ENCODE measurements around the gene TMSB15B. TPM values are rescaled to one million over a fixed set of nuclear protein-coding genes. Genes with fewer than 3 reads are reported as not detected.
A peak's percentile ranks its signal among the peaks of the same experiment; 100 is the strongest.
"Not testable (repeated sequence)": the region's sequence is repeated elsewhere in the genome, so short reads cannot be mapped to it uniquely, and the experiment has no call there.

The TMSB15B gene
- 1 to 10 TPM in 3 of 4 donors, under 1 TPM in 1; 0.19 to 6.3 (median 1.3) TPM for total RNA-seq

DNA sequence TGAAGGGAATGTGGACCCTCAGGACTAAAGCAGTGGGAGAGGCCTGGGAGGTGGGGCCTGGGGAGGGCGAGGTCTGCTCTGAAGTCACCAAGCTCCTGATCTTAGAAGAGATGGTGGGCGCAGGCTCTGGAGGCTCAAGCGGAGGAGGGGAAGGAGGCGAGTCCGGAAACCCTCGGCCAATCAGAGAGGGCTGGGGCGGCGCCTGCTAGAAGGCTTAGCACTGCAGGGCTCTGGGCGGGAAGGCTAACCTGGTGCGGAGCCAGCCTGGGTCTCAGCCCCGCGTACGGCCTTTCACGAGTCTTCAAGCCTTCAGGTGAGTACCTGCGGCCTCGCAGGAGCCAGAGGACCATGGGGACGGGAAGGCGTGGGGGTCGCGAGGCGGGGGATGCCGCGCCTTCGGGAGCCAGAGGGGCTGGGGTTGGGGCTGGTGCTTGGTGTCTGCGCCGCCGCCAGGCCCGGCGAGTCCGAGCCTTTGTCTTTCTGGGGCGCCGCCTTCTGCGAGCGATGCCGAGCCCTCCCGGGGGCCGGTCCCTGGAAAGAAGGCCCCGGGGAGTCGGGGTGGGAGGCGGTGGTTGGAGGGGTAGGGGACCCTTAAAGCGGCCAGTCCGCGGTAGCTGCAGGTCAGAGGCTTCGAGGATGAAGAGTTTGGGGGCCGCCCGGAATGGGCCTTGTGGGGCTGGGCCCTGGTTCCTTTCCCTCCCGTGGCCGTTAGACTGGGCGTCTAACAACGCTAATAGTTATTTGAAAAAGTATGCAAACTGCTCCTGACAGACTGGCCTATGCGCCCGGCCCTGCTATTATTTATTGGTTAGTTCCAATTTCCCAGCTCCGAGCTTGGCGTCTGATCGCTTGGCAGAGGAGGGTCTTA is at the start of gene TMSB15B:
Gene TMSB15B, plus strand, starts transcription at position 217 of the 868 bp plus-strand sequence.
- H3K4me3 ChIP-seq, H3K36me3 ChIP-seq, H3K27me3 ChIP-seq, H3K4me1 ChIP-seq, H3K27ac ChIP-seq, H3K9me3 ChIP-seq: not testable (repeated sequence)
- ATAC-seq: peak; percentile 92
- WGBS, 2 donors (ENCODE audit: low coverage in 1 of 2): no CpG with 5 or more reads among the region's 55 CpGs

- Histone ChIP-seq H3K9me3 (no peaks in the 10 kb centered on the region), H3K4me1 (peaks cover 0 to 4% (median 0%) of the 10 kb centered on the region in 3 donors), H3K27me3 (no peaks in the 10 kb centered on the region), H3K36me3 (no peaks in the 10 kb centered on the region), H3K4me3 (no peak overlapping the region), H3K27ac (no peak overlapping the region)
- TF ChIP-seq EP300 (IDR thresholded peaks at IDR 0.05) (no peak), POLR2AphosphoS5 (IDR thresholded peaks at IDR 0.05) (no peak), POLR2A (IDR thresholded peaks at IDR 0.05) (no peak), CTCF (IDR thresholded peaks at IDR 0.05) (no peak)
- 52 to 72% methylated on average over 3 to 6 of the region's 10 CpGs for WGBS, 2 donors (ENCODE audit: low coverage in 1 of 2)
- no peak for ATAC-seq
These were observed 48.9 kb upstream of the TMSB15B start for GRCh38 chrX:103913356-103914020.

GRCh38 chrX:103918050-103918449 is 44.4 kb upstream of the TMSB15B start:
- Histone ChIP-seq H3K4me3 (peak overlapping the region; percentile 61 to 64), H3K27ac (peak overlapping the region; percentile 83 to 87 (median 86)), H3K4me1 (peaks cover 0 to 9% (median 0%) of the 10 kb centered on the region in 3 donors), H3K9me3 (no peaks in the 10 kb centered on the region), H3K36me3 (no peaks in the 10 kb centered on the region), H3K27me3 (no peaks in the 10 kb centered on the region)
- peak; percentile 69 for ATAC-seq
- TF ChIP-seq EP300 (IDR thresholded peaks at IDR 0.05) (no peak), POLR2AphosphoS5 (IDR thresholded peaks at IDR 0.05) (no peak), POLR2A (IDR thresholded peaks at IDR 0.05) (no peak), CTCF (IDR thresholded peaks at IDR 0.05) (peak in 3 of 4 experiments; percentile 26 to 67 (median 46))
- WGBS, 2 donors (ENCODE audit: low coverage in 1 of 2): 4 to 18% methylated on average over 3 to 10 of the region's 18 CpGs

- H3K27me3 ChIP-seq: no peaks in the 10 kb centered on the region
- H3K9me3 ChIP-seq: no peaks in the 10 kb centered on the region
- peaks cover 0 to 9% (median 0%) of the 10 kb centered on the region in 3 donors for H3K4me1 ChIP-seq
- peak; percentile 81 for ATAC-seq
- TF ChIP-seq EP300 (IDR thresholded peaks at IDR 0.05): no peak
- TF ChIP-seq CTCF (IDR thresholded peaks at IDR 0.05): no peak
- no peak for TF ChIP-seq POLR2AphosphoS5 (IDR thresholded peaks at IDR 0.05)
- no peak for TF ChIP-seq POLR2A (IDR thresholded peaks at IDR 0.05)
- peak overlapping the region; percentile 83 to 87 (median 86) for H3K27ac ChIP-seq
- WGBS, 2 donors (ENCODE audit: low coverage in 1 of 2): 37% methylated on average over 7 of the region's 64 CpGs; no CpG with 5 or more reads in 1 of the 2 donors
- H3K36me3 ChIP-seq: no peaks in the 10 kb centered on the region
- H3K4me3 ChIP-seq: peak overlapping the region; percentile 61 to 64
These were observed 43.7 kb upstream of the TMSB15B start for GRCh38 chrX:103918571-103919269.

DNA sequence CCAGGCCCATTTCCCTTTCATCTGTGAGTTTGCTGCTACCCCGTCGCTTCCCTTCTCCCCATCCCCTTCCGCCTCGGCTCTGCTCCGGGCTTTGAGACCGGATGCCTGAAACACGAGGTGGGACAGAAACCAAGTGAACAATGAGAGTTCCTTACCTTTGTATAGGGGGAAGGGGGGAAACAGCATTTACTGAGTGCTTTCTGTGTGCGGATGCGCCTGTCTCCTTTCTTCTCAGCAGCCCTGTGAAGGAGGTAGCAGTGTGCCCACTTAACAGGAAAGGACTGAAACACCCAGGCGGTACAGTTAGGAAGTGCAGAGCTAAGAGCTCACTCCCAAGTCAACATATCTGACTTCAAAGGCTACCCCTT is 43.2 kb upstream of the TMSB15B start:
- Histone ChIP-seq H3K9me3 (no peaks in the 10 kb centered on the region), H3K36me3 (no peaks in the 10 kb centered on the region), H3K27ac (peak overlapping the region; percentile 83 to 87 (median 86)), H3K4me1 (peaks cover 0 to 9% (median 0%) of the 10 kb centered on the region in 3 donors), H3K27me3 (no peaks in the 10 kb centered on the region), H3K4me3 (peak overlapping the region; percentile 61 to 64)
- WGBS, 2 donors (ENCODE audit: low coverage in 1 of 2): 0% methylated on average over 3 of the region's 10 CpGs; no CpG with 5 or more reads in 1 of the 2 donors
- TF ChIP-seq CTCF (IDR thresholded peaks at IDR 0.05) (peak in 3 of 4 experiments; percentile 31 to 39 (median 36)), EP300 (IDR thresholded peaks at IDR 0.05) (no peak)
- ATAC-seq: peak; percentile 61

DNA sequence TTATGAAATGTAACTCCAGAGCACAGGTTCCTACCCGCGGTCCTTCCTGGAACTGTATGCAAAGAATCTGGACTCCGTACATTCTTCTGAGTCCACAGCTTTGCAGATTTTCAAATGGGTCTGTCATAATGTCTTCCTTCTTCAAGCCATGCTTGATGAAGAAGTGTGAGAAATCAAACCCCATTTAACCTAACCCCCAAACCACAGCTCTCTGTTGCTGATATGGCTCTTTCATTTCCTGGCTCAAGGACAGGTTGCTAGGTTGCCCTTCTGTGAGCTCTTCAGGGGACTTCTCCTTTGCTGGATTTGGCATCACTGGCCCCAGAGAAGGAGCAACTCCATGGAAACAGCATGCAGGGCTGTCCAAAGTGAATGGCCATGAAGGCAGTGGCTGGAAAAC is 41.9 kb upstream of the TMSB15B start:
- H3K27me3 ChIP-seq, H3K27ac ChIP-seq, H3K36me3 ChIP-seq, ATAC-seq, H3K4me3 ChIP-seq, H3K4me1 ChIP-seq, H3K9me3 ChIP-seq: not testable (repeated sequence)
- WGBS, 2 donors (ENCODE audit: low coverage in 1 of 2): 69% methylated on average over 3 of the region's 3 CpGs; no CpG with 5 or more reads in 1 of the 2 donors

All from gastroesophageal sphincter (tissue), 4 donors.